D721Med (cell line): Measurements from ENCODE around the gene ZNF664.

Source experiments
- DNase-seq: peaks from one replicate; pipeline ENCODE4 v3.0.0; 2011; ENCODE audit warnings: low spot score; ENCODE audit not compliant: insufficient read length
- FAIRE-seq: peaks from 2 replicates; lab custom pipeline; 2011; peaks lifted over from hg19 to GRCh38; lab: Jason Lieb, UNC
- TF ChIP-seq, protein P1 (sequence below): IDR thresholded peaks from 2 replicates; pipeline ENCODE4 v1.5.1; 2012; ENCODE audit warnings: mild to moderate bottlenecking, control low read depth; ENCODE audit not compliant: insufficient read depth; ENCODE audit errors: missing control alignments

Gene ZNF664

DNA sequence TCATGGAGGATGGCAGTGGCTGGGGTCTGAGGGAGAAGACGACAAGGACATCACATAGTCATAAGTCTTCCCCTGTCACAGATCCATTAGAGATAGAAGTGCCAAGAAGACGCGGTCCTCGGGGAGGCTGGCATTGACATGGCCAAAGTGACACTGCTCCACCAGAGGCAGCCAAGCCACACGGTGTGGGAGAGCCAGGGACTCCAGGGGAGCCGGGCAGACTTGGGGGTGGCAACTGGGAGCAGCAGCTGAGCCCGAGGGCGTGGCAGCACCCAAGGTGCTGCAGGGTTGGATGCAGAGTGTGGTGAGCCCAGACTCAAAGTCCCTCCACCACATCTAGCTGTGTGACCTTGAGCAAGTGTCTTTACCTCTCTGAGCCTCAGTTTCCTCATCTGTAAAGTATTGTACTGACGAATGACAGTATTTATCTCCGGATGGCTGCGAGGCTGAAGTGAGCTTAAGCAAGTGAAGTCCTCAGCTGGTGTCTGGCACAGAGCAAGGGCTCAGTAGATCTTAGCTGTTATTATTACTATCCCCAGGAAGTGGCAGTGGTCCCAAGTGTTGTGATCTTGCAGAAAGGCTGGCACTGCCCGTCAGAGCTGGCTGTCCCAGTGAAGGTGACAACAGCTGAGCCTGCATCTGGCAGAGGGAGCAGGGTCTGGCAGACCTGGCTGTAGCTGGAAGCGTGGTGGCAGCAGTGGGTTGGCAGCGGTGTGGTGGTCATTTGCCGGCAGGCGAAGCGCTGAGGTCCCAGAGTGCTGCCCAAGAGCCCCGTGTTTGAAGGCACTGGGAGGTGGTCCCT lies 54.9 kb downstream of the ZNF664 start:
- TF ChIP-seq, protein P1, sequence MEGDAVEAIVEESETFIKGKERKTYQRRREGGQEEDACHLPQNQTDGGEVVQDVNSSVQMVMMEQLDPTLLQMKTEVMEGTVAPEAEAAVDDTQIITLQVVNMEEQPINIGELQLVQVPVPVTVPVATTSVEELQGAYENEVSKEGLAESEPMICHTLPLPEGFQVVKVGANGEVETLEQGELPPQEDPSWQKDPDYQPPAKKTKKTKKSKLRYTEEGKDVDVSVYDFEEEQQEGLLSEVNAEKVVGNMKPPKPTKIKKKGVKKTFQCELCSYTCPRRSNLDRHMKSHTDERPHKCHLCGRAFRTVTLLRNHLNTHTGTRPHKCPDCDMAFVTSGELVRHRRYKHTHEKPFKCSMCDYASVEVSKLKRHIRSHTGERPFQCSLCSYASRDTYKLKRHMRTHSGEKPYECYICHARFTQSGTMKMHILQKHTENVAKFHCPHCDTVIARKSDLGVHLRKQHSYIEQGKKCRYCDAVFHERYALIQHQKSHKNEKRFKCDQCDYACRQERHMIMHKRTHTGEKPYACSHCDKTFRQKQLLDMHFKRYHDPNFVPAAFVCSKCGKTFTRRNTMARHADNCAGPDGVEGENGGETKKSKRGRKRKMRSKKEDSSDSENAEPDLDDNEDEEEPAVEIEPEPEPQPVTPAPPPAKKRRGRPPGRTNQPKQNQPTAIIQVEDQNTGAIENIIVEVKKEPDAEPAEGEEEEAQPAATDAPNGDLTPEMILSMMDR, result no peak
- FAIRE-seq (no peak), DNase-seq (no peak)

DNA sequence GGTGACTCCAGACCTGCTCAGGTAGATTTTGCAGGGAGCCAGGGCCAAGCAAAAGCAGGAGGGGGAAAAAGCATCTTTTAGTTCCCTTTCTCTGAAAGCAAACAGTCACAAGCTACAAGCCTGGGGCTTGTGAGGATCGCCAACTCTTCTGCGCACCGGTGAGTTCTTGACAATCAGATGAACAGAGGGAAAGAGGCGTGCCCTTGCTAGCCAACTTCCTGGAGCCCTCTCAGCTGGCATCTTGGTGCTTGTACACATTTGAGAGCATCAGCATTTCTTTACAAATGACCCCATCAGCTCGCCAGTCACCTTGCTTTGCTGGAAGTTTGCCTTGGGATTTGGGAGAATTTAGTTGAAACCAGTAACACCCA lies 55.5 kb downstream of the ZNF664 start:
- no peak for DNase-seq
- no peak for FAIRE-seq

DNA sequence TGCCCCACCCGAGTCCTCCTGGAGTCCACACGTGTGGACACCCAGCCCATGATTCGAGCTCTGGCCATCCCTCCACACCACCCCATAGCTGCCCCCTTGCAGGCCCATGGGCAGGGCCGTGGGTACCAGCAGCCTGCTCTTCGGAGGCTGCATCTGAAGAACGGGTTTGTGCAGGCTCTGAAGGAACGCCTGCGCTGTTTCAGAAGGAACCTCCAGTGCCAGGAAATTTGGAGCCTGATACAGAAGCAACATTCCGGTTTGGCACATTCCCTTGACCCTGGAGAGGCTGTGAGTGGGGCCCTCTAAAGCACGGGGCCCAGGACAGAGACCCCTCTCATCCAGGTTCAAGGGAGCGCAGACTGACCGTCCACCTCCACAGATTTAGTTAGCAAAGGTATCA lies 57.0 kb downstream of the ZNF664 start:
- TF ChIP-seq, protein P1, result no peak
- FAIRE-seq, result no peak
- no peak for DNase-seq

More for the DNA sequence above, 55.5 kb downstream of the ZNF664 start:
- TF ChIP-seq, protein P1, result no peak

DNA sequence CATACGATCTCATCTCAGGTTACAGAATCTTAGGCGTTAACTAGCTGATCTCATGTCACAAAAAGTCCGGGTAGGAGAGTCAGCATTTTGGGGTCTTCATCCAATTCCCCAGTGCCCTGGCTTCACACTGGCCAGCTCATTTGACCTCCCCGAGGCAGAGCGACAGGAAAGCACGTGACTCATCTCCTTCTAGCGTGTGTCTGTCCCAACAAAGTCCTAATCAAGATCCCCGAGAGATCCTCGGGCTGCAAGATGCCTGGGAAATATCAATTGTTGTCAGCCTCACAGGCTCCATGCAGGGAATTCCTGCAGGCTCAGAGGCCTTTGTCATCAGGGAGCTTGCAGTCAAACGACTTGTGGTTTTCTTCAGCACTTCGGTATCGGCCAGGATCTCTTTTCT lies 57.5 kb downstream of the ZNF664 start:
- FAIRE-seq (no peak), DNase-seq (no peak)
- TF ChIP-seq, protein P1, result no peak

DNA sequence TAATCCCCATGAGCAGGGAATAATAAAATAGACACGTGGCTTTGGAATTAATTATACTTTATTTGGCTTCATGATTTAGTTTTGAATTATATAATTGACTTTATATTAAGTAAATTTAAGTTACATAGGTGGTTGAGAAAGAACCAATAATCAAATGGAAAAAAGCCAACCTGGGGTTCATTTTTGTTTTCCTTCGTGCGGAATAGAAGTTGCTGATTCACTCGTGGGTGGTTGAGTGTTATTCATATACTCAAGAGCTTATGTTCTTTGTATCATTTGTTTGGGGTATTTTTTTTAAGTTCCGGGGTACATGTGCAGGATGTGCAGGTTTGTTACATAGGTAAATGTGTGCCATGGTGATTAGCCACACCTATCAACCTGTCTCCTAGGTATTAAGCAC lies 58.0 kb downstream of the ZNF664 start:
- TF ChIP-seq, protein P1, result no peak
- FAIRE-seq (no peak), DNase-seq (no peak)

DNA sequence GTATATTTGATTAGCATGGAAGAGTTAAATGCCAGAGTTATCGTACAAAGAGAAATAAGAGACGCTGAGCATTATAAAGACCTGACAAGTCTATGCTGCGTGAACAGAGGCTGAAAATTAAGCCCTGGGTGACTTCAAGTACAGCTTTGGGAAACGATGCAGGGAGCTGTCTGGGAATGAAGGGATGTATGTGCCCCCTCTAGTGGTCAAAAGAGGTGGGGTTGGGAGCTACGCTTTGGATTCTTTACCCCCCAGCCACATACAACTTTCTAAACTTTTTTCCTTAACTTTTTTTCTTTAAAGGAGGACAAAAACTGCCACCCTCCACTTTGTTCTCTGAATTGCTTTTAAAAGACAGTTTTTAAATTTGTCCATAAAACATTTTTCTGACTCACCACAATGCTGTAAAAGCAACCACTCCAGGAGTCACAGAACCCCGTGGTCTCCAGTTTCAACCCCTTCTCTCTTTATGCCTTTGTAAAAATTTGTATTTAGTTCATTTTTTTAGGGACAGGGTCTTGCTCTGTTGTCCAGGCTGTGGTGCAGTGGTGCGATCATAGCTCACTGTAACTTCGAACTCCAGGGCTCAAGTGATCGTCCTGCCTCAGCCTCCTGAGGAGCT lies 59.4 kb downstream of the ZNF664 start:
- peak; percentile 78 for DNase-seq
- FAIRE-seq, result peak; percentile 35
- TF ChIP-seq, protein P1, result peak; percentile 75

DNA sequence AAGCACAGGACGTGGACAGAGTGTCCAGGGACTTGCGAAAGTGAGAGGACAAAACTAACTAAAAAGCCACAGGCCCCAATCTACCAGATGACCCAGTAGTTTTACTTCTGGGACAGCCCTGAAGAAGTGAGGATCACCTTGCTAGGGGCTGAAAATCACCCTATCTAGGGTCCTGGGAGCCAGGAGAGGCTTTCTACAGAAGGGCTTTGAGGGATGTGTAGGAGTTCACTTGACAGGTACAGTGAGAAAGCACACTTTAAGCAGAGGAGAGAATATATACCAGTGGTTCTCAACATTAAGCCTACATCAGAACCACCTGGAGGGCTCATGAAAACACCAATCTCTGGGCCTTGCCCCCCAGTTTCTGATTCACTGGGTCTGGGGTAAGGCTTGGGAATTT lies 60.8 kb downstream of the ZNF664 start:
- DNase-seq, result no peak
- TF ChIP-seq, protein P1, result no peak
- no peak for FAIRE-seq
